H1 (cell line): ENCODE measurements around the gene PCYT1A. TPM values are rescaled to one million over a fixed set of nuclear protein-coding genes. Genes with fewer than 3 reads are reported as not detected.

ENCODE experiments used
- SIN3A ChIP-seq, 2 experiments: IDR thresholded peaks in 1 of 2; conservative IDR thresholded peaks in 1 of 2; 2 replicates each; pipeline ENCODE4 v1.6.1; 2011 to 2012; ENCODE audit warnings: low read length in 2 of 2, improper control_type of control experiment in 1 of 2, low read depth in 1 of 2, mild to moderate bottlenecking in 1 of 2
- TAF1 ChIP-seq: IDR thresholded peaks from 2 replicates; pipeline ENCODE4 v1.6.1; 2011; ENCODE audit warnings: mild to moderate bottlenecking, low read depth, low read length
- polyA plus RNA-seq, 7 experiments: library from polyadenylated mRNA; depleted of rRNA in 3 of 7; stranded (reverse) in 5 of 7; unstranded in 2 of 7; fragments of >200 nt in 5 of 7; fragments of 200-250 nt in 2 of 7; gene quantifications; 1 replicate in 5 of 7; 2 replicates in 1 of 7; 4 replicates in 1 of 7; pipeline versions ENCODE4 v1.2.1 to v1.2.3, GENCODE V29; 2011 to 2013; ENCODE audit warnings: missing spikeins in 2 of 7, mixed read lengths in 2 of 7
- total RNA-seq: library from RNA; stranded (reverse); fragmentation: NEBNext Ultra II Directional; extraction: Animal tissue kit (Norgen Biotek cat#: 25700); gene quantifications from 2 replicates; pipeline ENCODE4 v1.2.1, GENCODE V29; 2021
- TF ChIP-seq, protein P1 (sequence below): IDR thresholded peaks from 2 replicates; pipeline ENCODE4 v1.6.1; 2011; ENCODE audit warnings: low read length, improper control_type of control experiment

PCYT1A gene
- total and polyA plus RNA-seq, 2 of the 8 experiments (the other 6 are each of a cell fraction or from before 2014, with no cell fraction given) = 19.9 to 31.8 TPM

DNA sequence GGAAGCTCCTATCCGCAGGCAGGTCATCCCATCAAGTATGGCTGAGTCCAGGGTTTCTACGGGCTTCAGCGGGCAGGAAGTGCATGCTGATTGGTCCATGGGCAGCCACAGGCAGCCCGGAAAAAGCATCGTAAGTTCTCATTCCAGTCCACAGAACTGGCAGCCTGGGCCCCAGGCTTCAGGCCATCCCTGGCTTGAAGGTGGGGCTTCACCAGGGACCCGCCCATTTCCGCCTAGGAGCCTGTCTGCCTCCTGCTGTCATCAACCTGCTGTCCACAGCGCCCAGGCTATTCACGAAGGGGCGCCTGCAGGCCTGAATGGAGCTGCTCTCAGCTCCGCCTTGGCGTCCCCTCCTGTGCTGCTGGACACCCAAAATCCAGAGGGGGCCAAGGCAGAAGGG lies 13.9 kb downstream of the PCYT1A start (continued):
- 0 out of 4 replicates have a peak, but pooled peaks of 1 of the 2 experiments have one; percentile 49 for TF ChIP-seq SIN3A (conservative IDR thresholded peaks at IDR 0.05 in 1 of 2, IDR thresholded peaks at IDR 0.05 in 1 of 2; ENCODE audit: low read depth in 1 of 2, low read length in 2 of 2)
- TF ChIP-seq, protein P1, sequence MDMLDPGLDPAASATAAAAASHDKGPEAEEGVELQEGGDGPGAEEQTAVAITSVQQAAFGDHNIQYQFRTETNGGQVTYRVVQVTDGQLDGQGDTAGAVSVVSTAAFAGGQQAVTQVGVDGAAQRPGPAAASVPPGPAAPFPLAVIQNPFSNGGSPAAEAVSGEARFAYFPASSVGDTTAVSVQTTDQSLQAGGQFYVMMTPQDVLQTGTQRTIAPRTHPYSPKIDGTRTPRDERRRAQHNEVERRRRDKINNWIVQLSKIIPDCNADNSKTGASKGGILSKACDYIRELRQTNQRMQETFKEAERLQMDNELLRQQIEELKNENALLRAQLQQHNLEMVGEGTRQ = no peak
- TF ChIP-seq TAF1 = 0 out of 2 replicates have a peak, but pooled peaks have one; percentile 49
